CD4-positive, alpha-beta T cell treated with Interleukin-21 for 1 hour (primary cell): ENCODE data around the gene COL4A4.
A peak's percentile ranks its signal among the peaks of the same experiment; 100 is the strongest.

Experiments used
- DNase-seq: peaks from one replicate; pipeline ENCODE4 v3.0.0-alpha.2; 2020

COL4A4 gene

GRCh38 chr2:227029426-227030105 lies 134.4 kb downstream of the COL4A4 start:
- no peak for DNase-seq

GRCh38 chr2:227025510-227025909 lies 138.5 kb downstream of the COL4A4 start:
- no peak for DNase-seq

- no peak for DNase-seq
Observed at GRCh38 chr2:227022608-227023007, 141.4 kb downstream of the COL4A4 start.

- no peak for DNase-seq
Observed at GRCh38 chr2:227020416-227020815, 143.6 kb downstream of the COL4A4 start.

- DNase-seq: no peak
Observed at GRCh38 chr2:227016894-227017293, 147.1 kb downstream of the COL4A4 start.

GRCh38 chr2:227013881-227014280 lies 150.1 kb downstream of the COL4A4 start:
- no peak for DNase-seq

- no peak for DNase-seq
Observed at GRCh38 chr2:227013330-227013729, 150.7 kb downstream of the COL4A4 start.

- no peak for DNase-seq
Observed at GRCh38 chr2:227010433-227010832, 153.6 kb downstream of the COL4A4 start.

GRCh38 chr2:227007940-227008339 lies 156.1 kb downstream of the COL4A4 start:
- DNase-seq: no peak

- no peak for DNase-seq
Observed at GRCh38 chr2:227007148-227007547, 156.9 kb downstream of the COL4A4 start.

GRCh38 chr2:227006189-227006897 lies 157.7 kb downstream of the COL4A4 start:
- no peak for DNase-seq

- DNase-seq: no peak
Observed at GRCh38 chr2:227004482-227004881, 159.5 kb downstream of the COL4A4 start.

GRCh38 chr2:227000123-227000522 lies 163.9 kb downstream of the COL4A4 start:
- DNase-seq: no peak

GRCh38 chr2:226999661-227000060 lies 164.3 kb downstream of the COL4A4 start:
- no peak for DNase-seq

GRCh38 chr2:226995625-226996041 lies 168.4 kb downstream of the COL4A4 start:
- no peak for DNase-seq

- DNase-seq: no peak
Observed at GRCh38 chr2:226994775-226995174, 169.2 kb downstream of the COL4A4 start.

GRCh38 chr2:226993171-226993570 lies 170.8 kb downstream of the COL4A4 start:
- DNase-seq: no peak

- DNase-seq: no peak
Observed at GRCh38 chr2:226991663-226992062, 172.3 kb downstream of the COL4A4 start.

GRCh38 chr2:226985583-226985946 lies 178.4 kb downstream of the COL4A4 start:
- DNase-seq: no peak

- peak; percentile 26 for DNase-seq
Observed at GRCh38 chr2:226984750-226985582, 179.0 kb downstream of the COL4A4 start.

- no peak for DNase-seq
Observed at GRCh38 chr2:226983895-226984749, 179.9 kb downstream of the COL4A4 start.

GRCh38 chr2:226981791-226982326 lies 182.1 kb downstream of the COL4A4 start:
- no peak for DNase-seq
